Skeletal muscle tissue (tissue), 4 donors: ENCODE measurements around the gene MSH2. TPM values are rescaled to one million over a fixed set of nuclear protein-coding genes. Genes with fewer than 3 reads are reported as not detected.
"Not testable (repeated sequence)": the region's sequence is repeated elsewhere in the genome, so short reads cannot be mapped to it uniquely, and the experiment has no call there.

ENCODE experiments used
- H3K27ac ChIP-seq: one replicate; pipeline ENCODE4 v1.7.0; 2013; ENCODE audit warnings: mild to moderate bottlenecking, low read depth, low read length, inconsistent platforms
- H3K27me3 ChIP-seq, 3 donors: one replicate each; pipeline ENCODE4 v1.7.0; 2013; ENCODE audit warnings: low read length in 3 of 3; ENCODE audit not compliant: control insufficient read depth in 3 of 3, insufficient read depth in 3 of 3
- H3K36me3 ChIP-seq, 3 donors: one replicate each; pipeline ENCODE4 v1.7.0; 2013; ENCODE audit warnings: low read length in 3 of 3; ENCODE audit not compliant: control insufficient read depth in 3 of 3, insufficient read depth in 3 of 3
- H3K4me1 ChIP-seq, 3 donors: one replicate each; pipeline ENCODE4 v1.7.0; 2013; ENCODE audit warnings: low read length in 3 of 3, mild to moderate bottlenecking in 3 of 3; ENCODE audit not compliant: control insufficient read depth in 3 of 3, insufficient read depth in 3 of 3
- H3K4me3 ChIP-seq, 3 donors: one replicate each; pipeline ENCODE4 v1.7.0; 2013; ENCODE audit warnings: low read length in 3 of 3
- H3K9ac ChIP-seq, 3 donors: one replicate each; pipeline ENCODE4 v1.7.0; 2013; ENCODE audit warnings: low read length in 3 of 3, mild to moderate bottlenecking in 3 of 3, moderate library complexity in 2 of 3, low read depth in 1 of 3
- H3K9me3 ChIP-seq, 3 donors: one replicate each; pipeline ENCODE4 v1.7.0; 2013; ENCODE audit warnings: low read length in 3 of 3; ENCODE audit not compliant: control insufficient read depth in 3 of 3
- total RNA-seq: library from RNA; depleted of rRNA; stranded (reverse); fragments of >200 nt; gene quantifications from one replicate; pipeline ENCODE4 v1.2.3, GENCODE V29; 2014
- donor health status: Osteomylitis.

Gene MSH2
- total RNA-seq, 1 donor from 2014 or later, result 24.0 TPM

- not testable (repeated sequence) for H3K27me3 ChIP-seq, H3K9ac ChIP-seq, H3K4me3 ChIP-seq, H3K27ac ChIP-seq, H3K4me1 ChIP-seq, H3K36me3 ChIP-seq, H3K9me3 ChIP-seq
Measured at GRCh38 chr2:47433006-47433405, 30.1 kb downstream of the MSH2 start.

- not testable (repeated sequence) for H3K9ac ChIP-seq, H3K4me3 ChIP-seq, H3K27me3 ChIP-seq
Measured at GRCh38 chr2:47433445-47433844, 30.5 kb downstream of the MSH2 start.

GRCh38 chr2:47437287-47437686 lies 34.3 kb downstream of the MSH2 start:
- H3K36me3 ChIP-seq, result no peaks in the 10 kb centered on the region
- H3K27ac ChIP-seq, result no peak overlapping the region
- H3K9me3 ChIP-seq, result no peaks in the 10 kb centered on the region
- no peak overlapping the region for H3K9ac ChIP-seq
- no peaks in the 10 kb centered on the region for H3K4me1 ChIP-seq
- H3K4me3 ChIP-seq, result no peak overlapping the region
- H3K27me3 ChIP-seq, result no peaks in the 10 kb centered on the region

More at GRCh38 chr2:47433445-47433844, 30.5 kb downstream of the MSH2 start:
- H3K27ac ChIP-seq, H3K9me3 ChIP-seq, H3K4me1 ChIP-seq, H3K36me3 ChIP-seq: not testable (repeated sequence)

GRCh38 chr2:47438106-47438505 lies 35.1 kb downstream of the MSH2 start:
- no peak overlapping the region for H3K27ac ChIP-seq
- no peak overlapping the region for H3K9ac ChIP-seq
- no peaks in the 10 kb centered on the region for H3K36me3 ChIP-seq
- H3K4me3 ChIP-seq, result no peak overlapping the region
- no peaks in the 10 kb centered on the region for H3K27me3 ChIP-seq
- no peaks in the 10 kb centered on the region for H3K9me3 ChIP-seq
- no peaks in the 10 kb centered on the region for H3K4me1 ChIP-seq

- H3K4me3 ChIP-seq, result no peak overlapping the region
- H3K27me3 ChIP-seq, result no peaks in the 10 kb centered on the region
- no peak overlapping the region for H3K9ac ChIP-seq
- no peak overlapping the region for H3K27ac ChIP-seq
- no peaks in the 10 kb centered on the region for H3K4me1 ChIP-seq
- H3K9me3 ChIP-seq, result no peaks in the 10 kb centered on the region
- no peaks in the 10 kb centered on the region for H3K36me3 ChIP-seq
Measured at GRCh38 chr2:47438783-47439182, 35.8 kb downstream of the MSH2 start.

GRCh38 chr2:47451790-47452189 lies 48.8 kb downstream of the MSH2 start:
- peaks cover 0 to 2% (median 0%) of the 10 kb centered on the region in 3 donors for H3K36me3 ChIP-seq

GRCh38 chr2:47452761-47453160 lies 49.8 kb downstream of the MSH2 start:
- no peaks in the 10 kb centered on the region for H3K36me3 ChIP-seq
- H3K4me1 ChIP-seq, result no peaks in the 10 kb centered on the region
- no peak overlapping the region for H3K9ac ChIP-seq
- no peak overlapping the region for H3K27ac ChIP-seq
- H3K4me3 ChIP-seq, result no peak overlapping the region
- no peaks in the 10 kb centered on the region for H3K9me3 ChIP-seq
- no peaks in the 10 kb centered on the region for H3K27me3 ChIP-seq

More at GRCh38 chr2:47451790-47452189, 48.8 kb downstream of the MSH2 start:
- H3K27ac ChIP-seq, result no peak overlapping the region
- no peaks in the 10 kb centered on the region for H3K9me3 ChIP-seq
- H3K4me1 ChIP-seq, result no peaks in the 10 kb centered on the region
- no peaks in the 10 kb centered on the region for H3K27me3 ChIP-seq
- H3K9ac ChIP-seq, result no peak overlapping the region
- no peak overlapping the region for H3K4me3 ChIP-seq

- not testable (repeated sequence) for H3K27me3 ChIP-seq, H3K4me3 ChIP-seq, H3K9ac ChIP-seq, H3K36me3 ChIP-seq, H3K27ac ChIP-seq, H3K4me1 ChIP-seq, H3K9me3 ChIP-seq
Measured at GRCh38 chr2:47454818-47455217, 51.9 kb downstream of the MSH2 start.

- H3K27ac ChIP-seq, result no peak overlapping the region
- no peaks in the 10 kb centered on the region for H3K27me3 ChIP-seq
- H3K4me1 ChIP-seq, result no peaks in the 10 kb centered on the region
- no peaks in the 10 kb centered on the region for H3K9me3 ChIP-seq
- no peak overlapping the region for H3K9ac ChIP-seq
- H3K36me3 ChIP-seq, result peaks cover 0 to 5% (median 0%) of the 10 kb centered on the region in 3 donors
- no peak overlapping the region for H3K4me3 ChIP-seq
Measured at GRCh38 chr2:47455411-47455810, 52.5 kb downstream of the MSH2 start.

- Histone ChIP-seq H3K9ac (no peak overlapping the region), H3K9me3 (no peaks in the 10 kb centered on the region), H3K4me1 (no peaks in the 10 kb centered on the region), H3K4me3 (no peak overlapping the region), H3K27ac (no peak overlapping the region), H3K27me3 (no peaks in the 10 kb centered on the region), H3K36me3 (peaks cover 0 to 5% (median 0%) of the 10 kb centered on the region in 3 donors)
Measured at GRCh38 chr2:47456851-47457250, 53.9 kb downstream of the MSH2 start.

- H3K27me3 ChIP-seq, result no peaks in the 10 kb centered on the region
- H3K4me3 ChIP-seq, result no peak overlapping the region
- H3K27ac ChIP-seq, result no peak overlapping the region
- no peaks in the 10 kb centered on the region for H3K4me1 ChIP-seq
- no peak overlapping the region for H3K9ac ChIP-seq
- H3K36me3 ChIP-seq, result peaks cover 0 to 5% (median 0%) of the 10 kb centered on the region in 3 donors
- H3K9me3 ChIP-seq, result no peaks in the 10 kb centered on the region
Measured at GRCh38 chr2:47457268-47457667, 54.3 kb downstream of the MSH2 start.
